Hepatic stellate cell (primary cell): ENCODE measurements around the gene MYO1A.

Experiments
- DNase-seq: peaks from one replicate; pipeline ENCODE4 v3.0.0; 2011; ENCODE audit warnings: low spot score

MYO1A gene

DNA sequence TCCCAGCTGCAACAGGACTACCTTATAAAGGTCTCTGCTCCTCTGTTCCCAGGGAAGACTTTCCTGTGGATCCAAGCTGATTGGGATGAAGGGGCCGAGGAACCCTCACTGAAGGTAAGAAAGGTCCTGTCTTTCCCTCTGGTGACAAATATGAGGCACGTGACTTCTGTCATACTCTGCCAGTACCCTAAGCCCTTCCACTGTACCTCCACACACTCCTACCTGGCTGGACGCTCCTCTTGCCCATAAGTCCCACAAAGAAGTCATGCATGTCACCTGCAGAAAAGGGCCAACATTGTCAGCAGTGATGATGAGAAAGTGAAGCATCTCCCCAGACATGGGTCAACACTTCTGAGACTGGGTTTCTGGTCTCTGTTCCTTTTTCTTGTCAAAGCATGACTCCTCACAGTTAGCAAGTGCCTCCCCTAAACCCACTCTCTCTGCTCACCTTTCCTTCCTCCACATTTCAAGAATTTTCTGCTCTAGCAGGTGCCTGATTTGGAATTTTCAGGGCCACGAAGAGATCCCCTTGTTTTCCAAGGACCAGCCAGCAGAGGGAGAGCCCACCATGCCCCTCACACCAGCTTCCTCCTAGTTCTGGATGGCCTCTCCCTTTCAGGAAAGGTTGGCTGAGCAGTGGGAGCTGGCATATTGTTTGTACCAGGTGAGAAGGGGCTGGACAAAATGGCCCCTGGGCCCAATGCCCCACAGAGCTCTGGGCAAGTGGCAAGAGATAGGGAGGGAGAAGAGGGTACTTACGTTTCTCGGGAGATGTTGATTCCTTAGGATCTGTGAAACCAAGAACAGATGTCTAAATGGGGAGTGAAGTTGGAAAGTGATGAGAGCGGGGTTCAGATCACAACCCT, 37.1 kb downstream of the MYO1A start:
- no peak for DNase-seq

- DNase-seq = no peak
Observed at GRCh38 chr12:57011438-57012424, 38.2 kb downstream of the MYO1A start.

GRCh38 chr12:57010627-57011247, 39.2 kb downstream of the MYO1A start:
- no peak for DNase-seq

GRCh38 chr12:57009949-57010626, 39.8 kb downstream of the MYO1A start:
- no peak for DNase-seq

DNA sequence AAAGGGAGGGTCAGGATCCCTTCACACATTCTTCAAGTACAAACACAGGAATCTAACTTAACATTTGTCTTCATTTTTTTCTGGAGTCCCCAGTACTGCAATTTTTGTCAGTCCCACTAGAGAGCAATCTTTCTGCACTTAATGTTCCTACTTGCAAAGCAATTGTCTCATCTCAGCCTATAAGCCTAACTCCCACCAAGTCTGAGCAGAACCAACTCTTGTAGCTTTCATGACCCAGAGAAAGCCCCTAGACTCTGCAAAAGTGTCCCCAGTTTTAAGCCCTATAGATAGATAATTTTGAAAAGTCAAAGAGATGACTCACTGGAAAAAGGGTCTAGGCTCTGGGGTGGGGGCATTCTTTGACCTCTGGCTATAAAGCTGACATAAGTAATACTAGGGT, 41.8 kb downstream of the MYO1A start:
- peak; percentile 65 for DNase-seq

- DNase-seq = no peak
Observed at GRCh38 chr12:57006809-57007475, 43.0 kb downstream of the MYO1A start.

DNA sequence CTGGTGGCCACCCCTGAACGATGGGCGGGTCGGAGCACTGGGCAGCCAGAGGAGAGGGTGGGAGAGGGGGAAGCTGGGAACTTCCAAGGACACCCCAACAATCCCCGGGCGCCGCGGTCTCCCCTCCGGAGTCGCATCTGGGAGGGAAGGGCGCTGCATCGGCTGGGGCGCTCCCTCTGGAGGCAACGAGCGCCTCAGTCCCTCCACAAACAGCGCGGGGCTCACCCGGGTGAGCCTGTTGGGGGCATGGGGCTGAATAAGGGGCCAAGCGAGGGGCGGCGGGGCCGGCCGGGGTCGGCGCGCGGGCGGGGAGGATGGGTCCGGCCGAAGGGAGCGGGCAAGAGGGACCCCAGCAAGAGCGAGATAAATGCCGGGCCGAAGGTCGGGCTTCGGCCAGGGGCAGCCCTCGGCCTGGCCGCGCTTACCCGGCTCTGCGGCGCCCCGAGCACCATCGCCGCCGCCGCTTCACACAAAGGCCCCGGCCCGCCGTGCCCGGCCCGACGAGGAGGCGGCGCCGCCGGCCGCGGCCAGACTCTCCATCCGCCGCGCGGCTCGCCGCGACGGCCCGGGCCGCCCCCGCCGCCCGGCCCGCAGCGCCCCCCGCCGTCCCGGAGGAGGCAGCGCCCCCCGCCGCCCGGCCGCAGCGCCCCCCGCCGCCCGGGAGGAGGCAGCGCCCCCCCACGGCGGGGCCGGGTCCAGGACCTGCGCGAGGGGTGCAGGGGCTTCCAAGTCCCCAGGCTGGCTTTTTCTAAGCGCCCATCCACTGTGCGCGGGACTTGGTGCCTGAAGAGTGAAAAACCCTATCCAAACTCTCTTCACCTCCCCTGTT, 43.7 kb downstream of the MYO1A start, which contains the start of gene ZBTB39:
TSS of gene ZBTB39 (minus strand) at position 567 of the 829 bp plus-strand sequence. CDS start 1,629 bp downstream, outside the sequence.
- peak; percentile 86 for DNase-seq

- no peak for DNase-seq
Observed at GRCh38 chr12:57004651-57005050, 45.3 kb downstream of the MYO1A start.

DNA sequence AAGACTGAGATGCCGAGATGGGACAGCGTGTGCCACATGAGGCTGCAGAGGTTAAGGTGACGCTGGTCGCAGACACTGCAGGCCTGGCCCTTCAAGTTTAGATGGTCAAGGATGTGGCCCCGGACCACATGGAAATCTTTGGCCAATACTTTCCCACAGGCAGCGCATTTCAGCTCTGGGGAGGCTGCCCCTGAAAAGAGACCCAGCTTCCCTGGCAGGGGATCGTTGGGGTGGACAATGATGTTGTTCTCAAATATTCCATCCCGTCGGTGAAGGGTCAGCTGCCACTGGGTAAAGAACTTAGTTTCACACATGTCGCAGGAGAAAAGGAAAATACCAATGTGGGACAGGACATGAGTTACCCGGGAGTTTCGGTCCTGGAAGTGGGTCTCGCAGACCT, 46.5 kb downstream of the MYO1A start:
- no peak for DNase-seq

- peak; percentile 82 for DNase-seq
Observed at GRCh38 chr12:57001448-57001906, 48.5 kb downstream of the MYO1A start.

DNA sequence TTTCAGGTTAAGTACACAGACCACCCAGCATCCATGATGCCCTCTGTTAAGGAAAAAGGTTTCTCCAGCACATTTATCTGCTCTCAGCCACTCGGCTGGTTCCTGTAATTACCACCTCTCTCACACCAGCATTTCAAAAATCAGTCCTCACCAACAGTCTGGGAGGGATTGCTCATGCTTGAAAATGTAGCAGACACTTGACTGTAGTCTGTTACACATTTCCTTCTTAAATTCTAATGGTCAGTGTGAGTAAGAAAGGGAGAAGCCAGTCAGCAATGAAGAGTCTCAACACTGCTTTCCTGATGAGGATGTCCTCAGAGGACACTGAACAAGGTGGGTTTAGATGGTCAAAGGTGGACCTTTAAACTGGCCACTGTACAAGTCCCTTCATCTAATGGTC, 49.5 kb downstream of the MYO1A start:
- no peak for DNase-seq

- DNase-seq = no peak
Observed at GRCh38 chr12:56999456-56999855, 50.5 kb downstream of the MYO1A start.

GRCh38 chr12:56998981-56999380, 50.9 kb downstream of the MYO1A start:
- DNase-seq = no peak

DNA sequence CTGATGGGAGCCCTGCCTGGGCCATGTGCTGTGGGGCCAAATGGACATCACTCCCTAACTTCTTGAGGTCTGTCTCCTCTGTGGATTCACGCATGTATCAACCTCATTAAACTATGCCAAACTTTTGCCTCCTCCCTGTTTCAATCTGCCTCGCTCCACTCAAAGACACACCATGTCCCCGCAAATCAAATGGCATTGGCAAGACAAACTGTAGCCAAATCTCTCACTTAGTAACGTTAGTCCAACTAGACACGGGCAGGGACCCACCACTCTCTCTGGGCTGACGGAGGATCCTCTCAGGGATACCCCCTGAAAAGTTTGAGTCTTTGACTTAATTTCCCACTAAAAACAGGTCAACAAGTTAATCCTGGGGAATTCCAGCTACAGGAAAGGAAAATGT, 51.6 kb downstream of the MYO1A start:
- DNase-seq = no peak

DNA sequence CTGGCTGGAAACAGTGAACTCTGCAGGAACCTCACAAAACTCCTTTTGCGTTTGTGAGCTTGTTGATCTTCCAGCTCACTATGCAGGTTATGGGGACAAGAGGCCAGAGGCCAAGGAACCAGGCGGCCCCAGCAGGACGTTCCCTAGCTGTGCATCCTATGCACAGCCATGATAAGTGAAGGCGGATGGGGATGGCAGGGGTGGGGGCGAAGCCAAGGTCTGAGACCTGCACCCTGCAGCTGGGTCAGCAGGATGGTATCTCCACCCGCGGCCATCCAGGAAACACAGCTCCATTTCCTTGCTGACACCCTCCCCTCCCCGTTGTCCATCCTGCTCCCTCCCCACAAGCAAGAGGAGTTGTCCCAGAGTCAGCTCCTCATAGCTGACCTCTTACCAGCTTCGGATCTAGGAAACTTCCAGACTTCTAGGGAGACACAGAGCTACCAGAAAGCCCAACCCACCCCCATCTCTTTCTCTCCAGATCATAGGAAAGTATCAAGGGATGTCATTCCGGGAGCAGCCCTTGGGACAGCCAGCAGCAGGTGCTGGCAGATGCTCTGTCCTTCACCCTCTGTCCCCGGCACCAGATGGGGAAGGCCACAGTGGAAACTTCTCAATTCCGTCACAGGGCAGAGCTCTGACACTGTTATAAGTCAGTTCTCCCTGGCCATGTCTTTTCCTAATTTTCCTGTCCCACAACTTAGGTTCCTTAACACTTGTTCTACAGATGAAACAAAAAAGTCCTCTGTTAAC, 53.0 kb downstream of the MYO1A start:
- no peak for DNase-seq

GRCh38 chr12:56995930-56996496, 53.9 kb downstream of the MYO1A start:
- DNase-seq = no peak

DNA sequence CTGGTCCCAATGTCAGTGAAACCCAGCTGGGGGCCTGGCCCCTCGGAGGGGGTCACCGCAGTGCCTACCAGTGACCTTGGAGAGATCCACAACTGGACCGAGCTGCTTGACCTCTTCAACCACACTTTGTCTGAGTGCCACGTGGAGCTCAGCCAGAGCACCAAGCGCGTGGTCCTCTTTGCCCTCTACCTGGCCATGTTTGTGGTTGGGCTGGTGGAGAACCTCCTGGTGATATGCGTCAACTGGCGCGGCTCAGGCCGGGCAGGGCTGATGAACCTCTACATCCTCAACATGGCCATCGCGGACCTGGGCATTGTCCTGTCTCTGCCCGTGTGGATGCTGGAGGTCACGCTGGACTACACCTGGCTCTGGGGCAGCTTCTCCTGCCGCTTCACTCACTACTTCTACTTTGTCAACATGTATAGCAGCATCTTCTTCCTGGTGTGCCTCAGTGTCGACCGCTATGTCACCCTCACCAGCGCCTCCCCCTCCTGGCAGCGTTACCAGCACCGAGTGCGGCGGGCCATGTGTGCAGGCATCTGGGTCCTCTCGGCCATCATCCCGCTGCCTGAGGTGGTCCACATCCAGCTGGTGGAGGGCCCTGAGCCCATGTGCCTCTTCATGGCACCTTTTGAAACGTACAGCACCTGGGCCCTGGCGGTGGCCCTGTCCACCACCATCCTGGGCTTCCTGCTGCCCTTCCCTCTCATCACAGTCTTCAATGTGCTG, 54.6 kb downstream of the MYO1A start:
- DNase-seq = no peak

- no peak for DNase-seq
Observed at GRCh38 chr12:56994231-56994746, 55.6 kb downstream of the MYO1A start.
